ENCODE results near the gene PRSS56.

Gene PRSS56

GRCh38 chr2:232486558-232487384, 33.4 kb upstream of the PRSS56 start:
- peak; percentile 63 for DNase-seq

DNA sequence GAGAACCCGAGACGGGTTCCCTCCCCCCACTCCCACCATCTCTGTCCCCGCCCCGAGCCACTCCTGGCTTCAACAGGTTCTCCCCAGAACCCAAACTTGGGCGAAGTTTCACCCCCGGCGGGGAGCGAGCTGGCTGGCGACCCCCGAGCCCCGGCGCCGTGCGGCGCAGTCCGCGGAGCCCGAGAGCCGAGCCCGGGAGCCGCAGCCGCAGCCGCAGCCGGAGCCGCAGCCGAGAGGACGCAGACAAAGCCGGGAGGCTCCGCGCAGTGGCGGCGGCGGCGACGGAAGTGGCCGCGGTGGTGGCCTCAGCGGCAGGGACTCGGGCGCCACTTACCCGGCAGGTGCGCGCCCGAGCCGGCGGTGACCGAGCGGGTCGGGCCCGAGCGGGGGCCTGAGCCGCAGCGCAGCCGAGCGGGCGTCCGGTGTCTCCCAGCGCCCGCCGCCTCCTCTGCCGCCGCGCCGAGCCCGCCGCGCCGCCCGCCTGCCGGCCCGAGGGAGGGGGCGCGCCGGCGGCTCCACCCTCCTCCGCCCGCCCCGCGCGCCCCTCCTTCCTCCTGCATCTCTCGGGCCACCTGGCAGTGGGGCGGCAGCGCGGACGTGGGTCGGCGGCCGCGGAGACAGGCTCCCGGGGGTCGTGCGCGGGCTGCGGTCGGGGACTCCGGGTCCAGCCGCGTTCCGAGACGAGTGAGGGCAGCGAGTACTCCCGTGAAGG, 32.6 kb upstream of the PRSS56 start, which contains the start of gene ECEL1:
TSS of gene ECEL1 (minus strand) at position 450 of the 712 bp plus-strand sequence. CDS start 1,181 bp downstream, outside the sequence.
- DNase-seq: peak; percentile 68

DNA sequence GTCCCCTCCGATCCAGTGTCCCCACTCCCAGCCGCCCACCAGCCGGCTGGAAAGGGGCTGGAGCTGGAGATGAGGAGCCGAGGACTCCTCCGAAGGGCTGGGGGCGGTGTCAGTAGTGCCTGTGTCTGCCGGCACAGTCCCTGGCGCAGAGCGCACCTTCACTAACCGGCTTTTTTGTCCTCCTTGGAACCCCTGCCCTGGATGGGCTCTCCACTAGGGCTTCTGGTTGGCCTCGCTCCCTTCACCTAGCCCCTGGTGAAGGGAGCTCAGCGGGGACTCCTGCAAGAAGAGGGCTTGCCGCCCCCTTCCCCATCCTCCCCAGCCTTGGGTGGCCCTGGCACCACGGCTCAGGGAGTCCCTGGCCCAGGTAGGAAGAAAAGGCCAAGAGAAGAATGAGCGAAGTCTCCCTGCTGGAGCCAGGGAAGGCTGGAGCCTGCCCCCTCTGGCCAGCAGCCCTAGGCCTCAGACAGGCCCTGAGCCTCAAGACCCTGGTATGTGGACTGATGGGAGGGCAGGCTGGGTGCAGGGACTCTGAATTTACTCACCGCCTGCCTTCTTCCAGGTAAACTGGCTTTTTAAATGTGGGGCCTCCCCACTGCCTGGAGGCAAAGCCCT, 32.0 kb upstream of the PRSS56 start:
- DNase-seq: peak; percentile 63

DNA sequence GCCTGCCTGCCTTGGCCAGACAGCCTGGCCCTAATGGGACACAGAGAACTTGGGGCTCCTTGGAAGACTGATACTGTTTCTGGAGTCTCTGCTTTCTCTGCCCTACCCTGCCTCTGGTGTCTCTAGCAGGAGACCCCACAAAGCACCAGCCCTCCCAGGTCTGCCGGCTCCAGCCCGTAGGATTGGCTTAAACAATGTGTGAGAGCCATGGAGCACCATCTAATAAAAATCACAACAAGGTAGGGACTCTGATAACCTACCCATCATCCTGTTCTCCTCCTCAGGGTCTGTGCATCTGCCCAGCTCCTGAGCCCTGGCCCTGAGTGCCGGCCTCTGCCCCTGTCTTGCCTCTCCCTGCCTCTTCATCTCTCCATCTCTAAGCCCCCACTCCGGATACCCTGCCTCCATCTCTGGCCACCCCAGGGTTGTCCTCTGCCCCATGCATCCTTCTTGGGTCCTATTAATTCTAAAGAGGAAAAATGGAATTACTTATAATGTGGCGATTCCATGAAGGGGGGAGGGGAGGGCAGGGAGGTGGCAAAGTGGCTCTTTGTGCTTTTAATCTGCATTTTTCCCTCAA, 31.4 kb upstream of the PRSS56 start:
- DNase-seq: no peak

DNA sequence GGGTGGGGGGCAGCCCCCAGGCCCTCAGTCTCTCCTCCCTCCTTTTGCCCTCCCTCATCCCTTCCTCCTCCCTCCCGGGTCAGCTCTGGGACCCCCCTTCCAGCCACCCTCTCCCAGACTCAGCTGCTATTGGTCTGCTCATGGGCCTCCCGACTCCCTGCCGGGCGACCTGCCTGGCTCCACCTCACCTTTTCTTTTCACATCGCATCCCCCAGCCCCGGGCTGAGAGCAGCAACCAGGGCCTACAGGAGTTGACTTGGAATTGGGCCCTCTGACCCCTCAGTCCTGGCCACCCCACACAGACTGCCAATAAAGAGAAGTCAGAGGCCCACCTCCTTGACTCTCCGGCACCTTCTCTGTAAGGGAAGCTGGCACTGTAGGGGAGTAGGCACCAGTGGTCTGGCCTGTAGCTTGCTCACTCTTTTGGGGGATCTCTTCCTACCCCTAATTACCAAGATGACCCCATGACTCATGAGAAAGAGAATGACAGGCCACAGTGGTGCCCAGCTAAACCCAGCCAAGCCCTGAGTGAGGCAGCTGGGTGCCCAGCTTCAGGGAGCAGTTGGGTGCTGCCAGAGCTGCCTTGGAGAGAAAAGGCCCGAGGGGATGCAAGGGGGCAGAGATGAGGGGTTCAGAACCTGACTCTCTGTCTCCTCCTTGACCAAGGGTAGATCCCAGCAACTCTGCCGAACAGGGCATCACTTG, 30.5 kb upstream of the PRSS56 start:
- no peak for DNase-seq

- DNase-seq: no peak
Observed at GRCh38 chr2:232490221-232491138, 29.7 kb upstream of the PRSS56 start.

GRCh38 chr2:232491139-232491780, 28.9 kb upstream of the PRSS56 start:
- DNase-seq: no peak

DNA sequence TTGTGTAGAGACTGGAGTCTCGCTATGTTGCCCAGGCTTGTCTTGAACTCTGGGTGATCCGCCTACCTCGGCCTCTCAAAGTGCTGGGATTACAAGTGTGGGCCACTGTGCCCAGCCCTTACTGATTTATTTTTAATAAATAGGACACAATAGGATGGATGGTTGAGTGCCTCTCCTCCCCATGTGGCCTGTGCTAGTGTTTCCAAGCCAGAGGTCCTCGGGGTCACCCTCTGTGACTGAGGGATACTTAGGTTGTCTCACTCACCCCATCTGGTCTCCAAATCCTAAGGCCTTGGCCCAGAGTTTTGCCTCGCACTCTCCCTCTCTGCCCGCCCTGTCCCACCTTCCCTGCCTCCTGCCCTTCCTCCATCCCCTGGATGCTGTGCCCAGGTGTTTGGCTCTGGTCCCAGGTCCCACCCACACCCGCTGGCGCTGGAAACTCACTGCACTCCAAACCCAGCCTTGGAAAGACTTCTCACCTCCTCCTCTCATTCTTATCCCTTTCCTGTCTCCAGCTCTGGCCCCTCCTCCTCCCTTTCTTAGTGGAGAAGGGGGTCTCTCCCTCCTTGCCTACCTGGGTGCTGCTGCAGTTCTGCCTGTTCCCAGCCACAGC, 27.8 kb upstream of the PRSS56 start:
- no peak for DNase-seq

GRCh38 chr2:232492963-232493700, 27.1 kb upstream of the PRSS56 start:
- no peak for DNase-seq

GRCh38 chr2:232493701-232494474, 26.3 kb upstream of the PRSS56 start:
- DNase-seq: no peak

DNA sequence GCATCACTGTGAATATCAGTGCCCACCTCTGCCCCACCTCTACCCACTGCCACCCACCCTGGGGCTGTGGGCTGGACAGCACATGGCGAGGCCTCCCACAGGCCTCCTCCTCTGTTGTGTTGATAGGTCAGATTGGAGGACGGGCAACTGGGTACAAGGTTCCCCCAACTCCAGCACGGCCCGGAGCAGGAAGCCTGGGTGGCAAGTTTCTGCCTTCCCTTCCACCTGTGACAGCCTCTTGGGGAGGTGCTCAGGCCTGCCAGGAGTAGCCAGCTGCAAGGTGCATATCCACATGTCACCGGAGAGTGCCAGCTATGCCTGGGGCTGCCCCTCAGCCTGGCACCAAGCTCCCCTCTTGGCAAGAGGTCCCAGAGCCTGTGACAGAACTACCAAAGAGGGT, 25.6 kb upstream of the PRSS56 start:
- no peak for DNase-seq

DNA sequence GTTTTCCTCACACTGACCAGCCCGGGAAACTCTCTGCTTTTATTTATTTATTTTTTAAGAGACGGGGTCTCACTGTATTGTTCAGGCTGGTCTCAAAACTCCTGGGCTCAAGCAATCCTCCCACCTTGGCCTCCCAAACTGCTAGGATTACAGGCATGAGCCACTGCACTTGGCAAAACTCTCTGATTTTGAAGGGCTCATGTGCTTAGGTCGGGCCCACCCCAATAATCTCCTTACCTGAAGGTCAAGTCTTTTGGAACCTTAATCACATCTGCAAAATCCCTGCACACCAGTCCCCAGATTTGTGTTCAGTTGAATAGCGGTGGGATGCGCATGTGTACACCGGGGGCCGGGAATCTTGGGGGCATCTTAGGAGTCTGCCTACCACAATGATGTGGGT, 24.9 kb upstream of the PRSS56 start:
- DNase-seq: no peak

DNA sequence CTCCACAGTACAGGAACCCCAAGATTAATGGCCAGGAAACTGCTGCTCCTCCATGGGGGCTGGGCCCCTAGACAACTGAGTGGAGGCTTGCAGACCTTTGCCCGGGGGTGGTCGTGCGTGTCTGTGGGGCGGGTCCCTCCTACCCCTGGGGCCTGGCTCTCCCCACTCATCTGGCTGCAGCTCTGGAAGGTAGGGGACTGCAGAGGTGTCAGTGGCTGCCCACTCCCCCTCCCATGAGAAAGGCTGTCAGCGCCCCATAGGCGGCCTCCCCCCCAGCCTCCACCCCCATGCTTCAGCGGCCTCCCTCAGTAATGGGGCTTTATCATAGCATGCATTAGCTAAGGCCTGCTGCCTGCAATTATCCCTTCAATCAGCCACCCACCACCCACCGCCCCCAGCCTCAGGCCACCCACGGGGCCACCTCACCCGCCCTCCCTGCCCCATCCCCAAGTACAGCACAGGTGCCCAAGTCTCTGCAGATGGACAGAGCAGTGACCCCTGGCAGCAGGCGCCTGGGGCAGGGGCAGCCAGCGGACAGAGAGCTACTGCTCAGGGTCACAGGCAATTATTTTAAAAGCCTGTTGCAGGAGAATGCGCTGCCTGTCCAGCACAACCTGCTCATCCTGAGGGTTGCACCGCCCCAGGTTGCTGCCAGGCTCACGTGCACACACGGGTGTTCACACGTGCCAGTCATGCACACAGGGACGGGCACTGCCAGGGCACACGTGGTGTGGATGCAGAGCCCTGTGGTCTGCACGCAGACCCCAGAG, 23.5 kb upstream of the PRSS56 start:
- DNase-seq: no peak

DNA sequence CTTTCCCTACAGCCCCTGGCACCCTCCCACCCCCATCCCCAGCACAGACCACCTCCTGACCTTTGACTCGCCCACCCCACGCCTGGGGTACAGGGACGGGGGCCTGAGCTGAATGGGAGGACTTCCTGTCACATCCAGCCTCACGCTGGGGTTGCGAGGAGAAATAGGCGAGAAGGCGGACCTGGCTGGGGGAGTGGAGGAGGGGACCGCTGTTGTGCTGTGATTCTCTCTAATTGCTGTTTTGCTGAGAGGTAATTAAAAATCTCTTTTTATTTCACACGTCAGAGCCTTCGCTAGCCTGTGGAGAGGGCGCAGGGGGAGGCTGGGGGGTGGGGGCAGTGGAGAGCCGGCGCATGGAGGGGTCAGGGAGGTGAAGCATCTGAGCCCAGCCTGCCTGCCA, 22.8 kb upstream of the PRSS56 start:
- no peak for DNase-seq

DNA sequence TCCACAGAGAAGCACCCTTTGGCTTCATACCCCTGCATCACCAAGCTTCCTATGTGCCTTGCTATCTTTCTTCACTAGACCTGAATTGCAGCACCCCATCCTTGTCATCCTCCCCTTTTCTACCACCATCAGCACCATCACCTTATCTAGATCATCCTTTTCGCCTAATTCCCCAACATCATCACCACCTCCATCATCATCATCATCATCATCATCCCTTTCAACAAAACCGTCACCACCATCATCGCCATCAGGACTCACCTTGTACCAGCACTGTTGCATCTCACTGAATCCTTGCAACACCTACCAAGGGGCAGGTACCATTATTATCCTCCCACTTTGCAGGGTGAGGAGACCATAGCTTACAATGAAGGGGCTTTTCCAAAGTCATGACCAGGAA, 21.7 kb upstream of the PRSS56 start:
- no peak for DNase-seq

DNA sequence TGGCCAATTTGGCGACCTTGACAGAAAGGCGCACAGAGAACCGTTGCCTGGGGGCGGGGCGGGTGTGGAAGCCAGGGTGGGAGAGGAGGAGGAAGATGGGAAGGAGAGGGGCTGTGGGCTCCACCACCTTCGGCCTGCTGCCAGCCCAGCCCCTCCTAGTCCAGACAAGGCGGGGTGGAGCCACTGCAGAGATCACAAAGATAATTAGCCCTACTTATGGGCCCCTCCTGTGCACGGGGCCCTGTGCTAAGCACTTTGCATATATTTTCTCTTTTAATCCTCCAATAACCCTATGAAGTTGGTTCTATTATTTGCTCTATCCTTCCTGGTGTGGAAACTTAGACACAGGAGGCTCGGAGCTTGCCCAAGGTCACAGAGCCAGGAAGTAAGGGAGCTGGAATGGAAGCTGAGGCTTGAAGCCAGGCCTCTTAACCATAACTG, 18.8 kb upstream of the PRSS56 start:
- DNase-seq: no peak

GRCh38 chr2:232501794-232502390, 18.3 kb upstream of the PRSS56 start:
- no peak for DNase-seq
